Activated naive CD4-positive, alpha-beta T cell treated with Interleukin-2 at 50 U/mL for 16 hours (primary cell): ENCODE data around the gene PMFBP1.

ENCODE experiments used
- DNase-seq: peaks from one replicate; pipeline ENCODE4 v3.0.0-alpha.2; 2020

The PMFBP1 gene, protein sequence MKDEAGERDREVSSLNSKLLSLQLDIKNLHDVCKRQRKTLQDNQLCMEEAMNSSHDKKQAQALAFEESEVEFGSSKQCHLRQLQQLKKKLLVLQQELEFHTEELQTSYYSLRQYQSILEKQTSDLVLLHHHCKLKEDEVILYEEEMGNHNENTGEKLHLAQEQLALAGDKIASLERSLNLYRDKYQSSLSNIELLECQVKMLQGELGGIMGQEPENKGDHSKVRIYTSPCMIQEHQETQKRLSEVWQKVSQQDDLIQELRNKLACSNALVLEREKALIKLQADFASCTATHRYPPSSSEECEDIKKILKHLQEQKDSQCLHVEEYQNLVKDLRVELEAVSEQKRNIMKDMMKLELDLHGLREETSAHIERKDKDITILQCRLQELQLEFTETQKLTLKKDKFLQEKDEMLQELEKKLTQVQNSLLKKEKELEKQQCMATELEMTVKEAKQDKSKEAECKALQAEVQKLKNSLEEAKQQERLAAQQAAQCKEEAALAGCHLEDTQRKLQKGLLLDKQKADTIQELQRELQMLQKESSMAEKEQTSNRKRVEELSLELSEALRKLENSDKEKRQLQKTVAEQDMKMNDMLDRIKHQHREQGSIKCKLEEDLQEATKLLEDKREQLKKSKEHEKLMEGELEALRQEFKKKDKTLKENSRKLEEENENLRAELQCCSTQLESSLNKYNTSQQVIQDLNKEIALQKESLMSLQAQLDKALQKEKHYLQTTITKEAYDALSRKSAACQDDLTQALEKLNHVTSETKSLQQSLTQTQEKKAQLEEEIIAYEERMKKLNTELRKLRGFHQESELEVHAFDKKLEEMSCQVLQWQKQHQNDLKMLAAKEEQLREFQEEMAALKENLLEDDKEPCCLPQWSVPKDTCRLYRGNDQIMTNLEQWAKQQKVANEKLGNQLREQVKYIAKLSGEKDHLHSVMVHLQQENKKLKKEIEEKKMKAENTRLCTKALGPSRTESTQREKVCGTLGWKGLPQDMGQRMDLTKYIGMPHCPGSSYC

DNA sequence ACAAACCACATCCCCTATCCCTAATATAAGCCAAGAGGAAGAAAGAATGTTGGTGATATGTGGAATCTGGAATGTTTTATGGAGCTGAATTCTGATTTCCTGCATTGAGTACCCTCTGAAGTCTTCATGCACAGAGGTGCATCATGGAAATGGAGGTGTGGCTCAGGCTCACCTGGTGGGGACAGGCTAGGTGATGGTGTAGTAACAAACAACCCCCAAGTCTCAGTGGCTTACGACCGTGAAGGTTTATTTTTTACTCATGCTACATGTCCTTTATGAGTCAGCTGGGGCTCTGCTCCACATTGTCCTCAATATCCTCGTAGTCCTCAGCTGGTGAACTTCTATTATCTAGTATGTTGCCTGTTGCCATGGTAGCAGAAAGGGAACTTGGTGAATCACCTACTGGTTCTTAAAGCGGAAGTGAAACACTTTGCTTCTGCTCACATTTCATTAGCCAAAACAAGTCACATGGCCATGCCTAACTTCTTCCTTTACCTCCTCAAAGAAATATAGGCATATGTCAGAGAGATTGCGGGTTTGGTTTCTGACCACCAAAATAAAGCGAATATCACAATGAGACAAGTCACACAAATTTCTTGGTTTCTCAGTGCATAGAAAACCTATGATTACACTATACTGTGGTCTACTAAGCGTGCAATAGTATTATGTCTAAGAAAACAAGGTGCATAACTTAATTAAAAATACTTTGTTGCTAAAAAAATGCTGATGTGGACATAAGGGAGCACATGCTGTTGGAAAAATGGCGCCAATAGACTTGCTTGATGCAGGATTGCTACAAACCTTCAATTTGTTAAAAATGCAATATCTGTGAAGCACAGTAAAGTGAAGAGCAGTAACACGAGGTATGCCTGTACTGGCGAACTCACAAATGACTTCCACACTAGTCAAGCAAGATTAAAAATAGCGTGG lies at the start of gene PMFBP1:
TSS of gene PMFBP1 (minus strand) at position 51 of the 930 bp plus-strand sequence. CDS start 947 bp downstream, outside the sequence.
- DNase-seq: peak; percentile 8

DNA sequence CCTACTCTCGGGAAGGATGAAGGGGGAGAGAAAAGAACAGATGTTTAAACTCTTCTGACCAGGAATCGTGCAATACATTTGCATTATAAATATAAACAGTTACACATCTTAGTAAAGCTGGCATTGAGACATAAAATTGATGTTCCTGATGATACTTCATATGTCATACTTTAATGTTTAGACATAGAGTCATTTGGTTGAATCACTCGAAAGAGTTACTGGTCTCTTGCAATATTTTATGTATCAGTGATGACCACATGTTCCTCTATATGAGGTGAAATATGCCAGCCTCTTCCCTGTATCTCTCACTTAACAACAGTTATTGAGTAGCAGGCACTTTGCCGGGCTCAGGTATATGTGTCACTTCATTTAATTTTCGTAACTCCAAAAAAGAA lies 49.7 kb upstream of the PMFBP1 start:
- DNase-seq: no peak

DNA sequence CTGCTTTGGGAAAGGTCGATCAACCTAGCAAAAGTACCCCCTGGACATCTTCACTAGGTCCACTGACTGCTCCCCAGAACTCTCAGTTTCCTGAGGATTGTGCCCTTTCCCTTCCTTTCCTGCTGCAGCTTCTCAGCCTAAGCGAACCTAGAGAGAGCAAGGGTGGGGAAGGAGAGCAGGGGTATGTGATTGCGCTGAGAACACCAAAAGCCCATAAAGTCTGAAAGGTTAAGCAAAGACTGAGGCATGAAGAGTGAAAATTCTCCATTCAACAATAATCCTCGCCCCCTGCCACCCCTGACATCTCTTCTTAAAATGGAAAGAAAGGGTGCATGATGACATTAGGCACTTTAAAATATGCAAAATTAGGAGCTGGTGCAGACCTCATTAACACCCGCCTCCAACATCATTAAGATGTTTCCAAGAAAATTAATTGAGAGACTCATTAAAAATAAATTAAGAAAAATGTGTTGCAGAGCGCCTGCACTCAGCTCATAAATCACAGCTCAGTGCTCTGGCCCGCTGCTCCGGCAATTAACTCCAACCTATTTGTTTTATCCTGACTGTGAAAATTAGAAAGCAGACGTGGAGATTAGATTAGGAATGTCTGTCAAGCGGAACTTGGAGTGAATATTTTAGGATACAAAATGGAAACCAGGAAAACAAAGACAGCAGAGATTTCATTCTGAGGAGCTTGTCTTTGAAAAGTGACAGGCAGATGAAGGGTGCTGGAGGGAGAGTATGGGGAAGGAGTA lies 49.1 kb upstream of the PMFBP1 start:
- no peak for DNase-seq

DNA sequence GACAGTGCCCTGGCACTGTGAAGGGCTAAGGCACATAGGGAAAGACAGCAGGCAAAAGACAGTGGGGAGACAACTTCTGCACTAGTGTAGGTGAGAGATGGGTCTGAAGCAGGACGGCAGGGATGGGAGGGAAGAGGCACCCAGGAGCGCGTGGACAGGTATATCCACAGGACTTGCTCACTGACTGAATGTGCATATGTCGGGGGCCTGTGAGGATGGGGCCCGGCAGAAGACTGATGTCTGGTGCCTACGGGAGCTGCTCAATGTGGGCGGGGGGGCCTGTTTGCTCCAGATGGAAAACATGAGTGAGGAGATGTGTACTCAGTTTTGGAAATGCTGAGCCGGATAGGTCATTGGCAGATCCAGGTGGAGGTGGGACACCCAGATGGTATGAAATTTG lies 47.3 kb upstream of the PMFBP1 start:
- no peak for DNase-seq

DNA sequence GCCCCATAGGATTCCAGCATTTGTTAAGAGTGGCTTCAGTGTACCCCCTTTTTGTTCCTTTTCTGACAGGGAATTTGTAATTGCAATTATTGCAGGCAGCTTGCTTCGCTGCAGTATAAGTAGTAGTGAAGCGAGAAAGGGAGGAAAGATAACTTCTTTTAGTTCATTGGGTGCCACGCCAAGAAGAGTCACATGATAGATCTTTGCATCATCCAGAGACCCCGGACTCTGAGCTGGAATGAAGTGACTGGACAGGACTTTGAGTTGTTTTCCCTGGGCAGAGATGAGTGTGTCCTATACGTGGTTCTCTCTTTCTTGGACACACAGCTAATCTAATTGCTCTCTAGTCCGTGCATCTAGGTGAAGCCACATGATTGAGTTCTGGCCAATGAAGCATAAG lies 44.8 kb upstream of the PMFBP1 start:
- no peak for DNase-seq

DNA sequence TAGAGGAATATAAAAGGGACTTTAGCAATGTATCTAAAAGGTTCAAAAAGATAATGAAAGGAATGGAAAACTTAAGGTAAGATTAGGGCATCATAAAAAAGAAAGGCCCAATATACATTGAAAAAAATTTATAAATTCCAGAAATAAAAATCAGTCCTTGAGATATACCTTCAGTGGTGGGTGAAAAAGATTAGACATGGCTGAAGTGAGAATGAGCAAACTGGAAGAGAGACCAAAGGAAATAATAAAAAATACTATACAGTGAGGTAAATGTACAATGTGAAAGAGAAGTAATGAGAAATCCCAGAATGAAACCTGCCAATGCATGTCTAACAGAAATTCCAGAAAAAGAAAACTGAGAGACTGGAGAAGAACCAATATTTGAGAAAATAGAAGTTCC lies 42.9 kb upstream of the PMFBP1 start:
- DNase-seq: no peak

DNA sequence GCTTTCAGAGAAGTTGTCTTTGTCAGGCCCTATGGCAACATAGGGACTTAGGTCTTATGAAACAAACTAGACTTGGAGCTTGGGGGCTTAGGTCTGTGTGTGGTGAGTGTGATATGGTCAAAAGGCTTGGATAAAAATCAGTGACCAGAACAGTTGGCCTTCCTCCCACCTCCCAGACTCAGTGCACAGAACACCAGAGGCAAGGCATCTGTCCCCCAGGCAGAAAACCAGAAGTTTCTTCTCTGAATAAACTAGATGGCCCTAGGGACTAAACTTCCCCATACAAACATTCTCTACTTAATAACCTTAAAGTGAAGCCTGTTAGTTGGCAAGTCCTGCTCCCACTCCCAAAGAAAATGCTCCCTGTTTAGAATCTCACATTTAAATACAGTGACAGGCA lies 39.2 kb upstream of the PMFBP1 start:
- DNase-seq: no peak

DNA sequence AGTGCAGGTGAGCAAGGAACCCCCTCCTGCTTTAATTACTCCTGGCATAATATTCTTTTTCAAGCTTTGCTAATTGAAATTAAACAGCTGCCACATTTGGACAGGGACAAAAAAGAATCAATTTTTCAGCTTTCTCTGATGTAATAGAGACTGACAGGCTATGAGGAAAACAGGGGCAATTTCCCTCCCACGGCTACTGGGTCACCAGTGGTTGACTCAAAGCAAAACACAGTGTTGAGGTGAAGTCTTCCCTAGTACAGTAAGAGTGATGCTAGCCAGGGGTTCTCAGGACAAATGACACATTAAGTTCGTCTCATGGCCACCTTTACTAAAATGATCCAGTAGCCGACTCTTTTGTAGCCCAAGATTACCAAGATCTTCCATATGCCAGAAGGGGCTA lies 38.6 kb upstream of the PMFBP1 start:
- DNase-seq: no peak

DNA sequence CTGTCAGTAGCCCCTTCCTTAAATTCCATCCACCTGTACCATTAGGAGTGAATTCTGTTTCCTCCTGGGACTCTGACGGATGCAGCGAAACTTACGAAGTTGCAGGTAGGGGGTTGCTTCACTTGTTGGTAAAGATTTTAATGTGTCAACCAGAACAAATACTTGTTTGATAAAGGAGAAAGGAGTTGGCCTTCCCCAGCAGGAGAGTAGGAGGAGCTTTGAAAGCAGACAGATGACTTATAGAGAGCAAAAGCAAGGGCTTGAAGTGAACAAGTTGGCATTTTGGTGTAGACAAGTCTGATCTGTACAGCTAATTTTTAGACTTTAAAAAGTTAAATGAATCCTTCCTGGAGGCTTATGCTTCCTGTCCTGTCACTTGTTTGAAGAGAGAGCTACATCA lies 38.1 kb upstream of the PMFBP1 start:
- DNase-seq: no peak

DNA sequence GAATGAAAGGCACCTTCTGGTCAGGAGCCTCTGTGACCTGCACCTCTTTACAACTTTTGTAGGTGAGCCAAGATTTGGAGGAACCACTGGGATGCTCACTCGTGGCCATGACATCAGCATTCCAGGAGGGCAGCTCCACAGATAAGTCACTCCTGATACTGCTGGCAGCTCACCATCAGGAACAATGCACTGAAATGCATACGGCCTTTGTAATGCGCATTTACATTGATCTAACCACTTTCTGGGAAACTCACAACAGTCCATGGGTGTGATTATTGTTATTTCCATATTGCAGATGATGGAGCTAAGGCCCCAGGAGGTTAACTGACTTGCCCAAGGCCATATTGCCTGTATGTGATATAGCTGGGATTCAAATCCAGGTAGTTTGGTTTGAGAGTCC lies 34.3 kb upstream of the PMFBP1 start:
- no peak for DNase-seq

DNA sequence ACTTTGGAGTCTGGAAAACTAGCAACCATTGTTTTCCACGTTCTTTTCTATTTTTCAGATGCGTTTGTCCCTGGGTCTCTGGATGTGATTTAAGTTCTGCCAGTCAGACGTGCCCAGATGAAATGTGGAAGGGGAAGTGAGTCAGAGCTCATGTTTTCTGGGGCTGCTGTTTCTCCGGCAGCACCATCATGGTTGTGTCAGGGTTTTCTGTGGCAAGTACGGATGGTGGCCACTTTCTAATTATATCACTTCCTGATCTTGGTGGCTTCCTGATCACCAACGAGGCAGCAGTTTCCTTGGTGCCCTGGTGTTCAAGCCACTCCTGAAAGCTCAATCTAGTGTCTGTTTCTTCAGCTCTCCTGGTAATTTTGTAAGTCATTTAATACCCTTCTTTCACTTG lies 31.4 kb upstream of the PMFBP1 start:
- no peak for DNase-seq

DNA sequence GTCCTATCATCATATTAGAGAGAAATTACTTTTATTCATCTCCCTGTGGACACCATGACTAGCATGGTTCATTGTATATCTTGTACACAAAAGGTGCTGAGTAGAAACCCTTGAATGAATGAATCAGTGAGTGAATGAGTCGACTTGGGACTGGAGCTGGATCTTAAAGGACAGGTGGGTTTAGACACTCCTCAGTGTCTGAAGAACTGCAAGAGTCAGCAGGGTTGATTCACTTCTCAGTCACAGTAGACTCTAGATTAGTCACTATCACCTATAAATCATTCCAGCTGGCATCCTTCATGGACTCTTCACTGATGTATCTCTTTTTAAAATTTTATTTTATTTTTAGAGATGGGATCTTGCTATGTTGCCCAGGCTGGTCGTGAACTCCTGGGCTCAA lies 30.1 kb upstream of the PMFBP1 start:
- no peak for DNase-seq

DNA sequence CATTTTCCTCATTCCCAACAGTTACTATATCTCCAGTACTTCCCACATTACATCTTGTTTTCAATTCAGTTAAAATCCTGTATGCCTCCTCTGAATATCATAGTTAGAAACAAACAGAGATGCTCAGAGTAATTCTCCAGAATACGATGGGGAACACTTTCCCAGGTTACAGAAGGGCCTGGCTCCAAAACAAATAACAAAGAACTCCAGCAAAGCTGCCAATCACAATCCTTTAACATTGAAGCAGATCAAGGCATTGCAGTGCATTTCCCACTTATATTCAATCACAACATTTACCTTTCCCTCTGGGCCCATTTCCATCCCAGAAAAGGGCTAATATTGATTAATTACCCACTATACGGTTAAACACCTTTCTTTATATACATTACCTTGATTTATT lies 29.4 kb upstream of the PMFBP1 start:
- DNase-seq: no peak

DNA sequence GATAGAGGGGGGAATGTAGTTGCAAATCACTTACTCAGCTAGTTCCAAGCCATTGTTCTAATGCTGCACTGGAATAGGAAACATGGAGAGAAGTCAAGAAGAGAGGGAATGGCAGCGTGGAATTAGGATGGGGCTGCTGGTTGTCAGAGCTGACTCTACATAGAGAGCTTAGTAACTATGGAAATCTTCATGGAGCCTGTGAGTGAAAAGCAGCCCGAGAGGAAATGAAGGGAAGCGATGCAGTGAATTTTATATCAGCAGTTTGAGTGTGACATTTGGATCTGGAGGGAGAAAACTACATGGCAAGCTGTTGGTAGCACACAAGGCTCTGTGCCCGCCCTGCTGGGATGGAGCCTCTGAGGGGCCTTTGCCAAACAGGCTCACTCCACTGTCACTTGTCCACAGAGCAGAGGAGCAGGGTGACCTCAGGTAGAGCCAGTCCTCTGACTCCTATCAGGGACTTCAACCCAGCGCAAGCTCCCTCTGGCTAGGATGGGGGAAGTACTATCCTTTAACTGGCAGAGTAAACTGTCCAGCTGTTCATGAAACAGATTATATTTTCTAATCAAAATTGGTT lies 27.9 kb upstream of the PMFBP1 start:
- no peak for DNase-seq

DNA sequence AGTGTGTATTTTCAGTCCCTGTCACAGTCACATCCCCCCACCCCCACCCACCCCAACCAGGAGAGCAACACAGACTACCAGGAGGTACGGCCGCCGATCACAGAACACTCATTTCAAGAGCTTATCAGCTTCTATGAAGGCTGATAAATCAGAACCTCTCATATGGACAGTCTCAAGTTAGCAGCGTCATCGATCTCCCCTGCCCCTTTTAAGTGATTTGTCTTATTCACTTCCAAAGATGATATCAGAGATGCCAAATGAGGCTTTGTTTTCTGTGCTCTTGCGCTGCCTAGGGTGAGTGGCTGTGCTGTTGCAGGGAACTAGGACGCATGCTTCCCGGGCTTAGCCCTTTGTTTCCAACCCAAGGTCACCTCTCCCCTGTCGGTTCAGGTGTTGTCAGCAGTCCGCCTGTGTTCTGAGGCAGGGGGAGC lies 26.8 kb upstream of the PMFBP1 start:
- no peak for DNase-seq

DNA sequence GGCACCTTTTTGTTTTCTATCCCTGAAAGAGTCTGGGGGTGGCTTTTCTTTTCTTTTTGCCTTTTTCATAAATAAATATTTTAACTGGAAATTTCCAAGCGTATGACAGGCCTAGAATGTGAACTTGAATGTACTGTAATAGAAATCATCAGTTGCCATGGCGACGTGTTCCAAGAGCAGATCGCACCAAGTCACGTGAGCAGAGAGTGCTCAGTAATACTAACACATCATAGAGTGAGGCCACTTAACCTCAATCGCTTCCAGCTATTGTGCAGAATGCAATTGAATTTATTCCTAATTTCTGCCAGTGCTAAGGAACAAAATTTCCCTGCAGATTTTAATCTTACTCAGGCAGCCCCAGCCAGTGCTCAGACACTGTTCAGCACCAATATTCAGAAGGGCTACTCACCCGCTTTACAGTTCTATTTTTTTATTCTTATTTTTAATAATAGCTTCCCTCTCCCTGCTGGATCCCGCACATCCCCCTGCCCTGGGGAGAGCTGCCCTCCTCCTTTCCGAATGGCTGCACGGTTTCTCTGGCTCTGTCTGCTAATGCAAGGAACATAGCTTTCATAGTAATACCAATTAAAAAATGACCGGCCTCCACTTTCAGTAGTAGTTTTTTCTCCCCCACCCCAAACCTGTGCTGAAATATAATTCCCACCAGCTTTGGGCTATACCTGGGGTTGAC lies 26.2 kb upstream of the PMFBP1 start:
- DNase-seq: no peak

DNA sequence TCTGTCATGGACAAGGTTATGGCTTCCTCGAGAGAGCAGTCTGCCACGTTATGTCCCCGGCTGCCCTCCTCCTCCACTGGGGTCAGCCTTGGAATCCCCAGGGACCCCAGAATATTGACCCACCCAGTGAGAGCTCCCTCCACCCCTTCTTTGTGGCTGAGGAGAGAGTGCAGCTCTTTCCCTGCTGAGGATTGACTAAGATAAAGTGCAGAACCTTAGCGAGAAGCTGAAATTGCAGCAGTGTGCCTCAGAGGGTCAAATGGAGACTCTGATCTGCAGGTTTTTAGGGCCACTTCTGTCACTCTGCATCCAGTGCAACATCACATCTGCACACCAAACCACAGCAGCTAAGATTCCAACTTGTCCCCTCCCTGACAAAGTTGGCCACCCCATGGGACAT lies 25.6 kb upstream of the PMFBP1 start:
- DNase-seq: no peak

DNA sequence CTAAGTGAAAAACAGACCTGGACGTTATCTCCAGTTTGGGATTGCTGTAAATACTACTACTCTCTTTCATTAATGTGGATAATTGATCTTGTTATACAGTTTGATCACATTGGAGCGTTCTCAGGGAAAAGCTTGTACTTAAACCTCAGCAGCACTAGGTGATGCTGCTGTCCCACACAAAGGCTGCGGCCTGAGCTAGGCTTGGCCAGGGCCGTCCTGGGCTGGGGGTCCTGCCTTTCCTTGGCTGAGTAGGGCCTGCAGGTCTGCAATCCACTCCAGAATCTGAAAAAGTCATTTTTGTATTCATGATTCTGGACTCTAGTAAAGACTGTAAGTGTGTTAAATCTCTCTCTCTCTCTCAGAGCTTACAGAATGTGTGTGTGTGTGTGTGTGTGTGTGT lies 23.7 kb upstream of the PMFBP1 start:
- DNase-seq: no peak

DNA sequence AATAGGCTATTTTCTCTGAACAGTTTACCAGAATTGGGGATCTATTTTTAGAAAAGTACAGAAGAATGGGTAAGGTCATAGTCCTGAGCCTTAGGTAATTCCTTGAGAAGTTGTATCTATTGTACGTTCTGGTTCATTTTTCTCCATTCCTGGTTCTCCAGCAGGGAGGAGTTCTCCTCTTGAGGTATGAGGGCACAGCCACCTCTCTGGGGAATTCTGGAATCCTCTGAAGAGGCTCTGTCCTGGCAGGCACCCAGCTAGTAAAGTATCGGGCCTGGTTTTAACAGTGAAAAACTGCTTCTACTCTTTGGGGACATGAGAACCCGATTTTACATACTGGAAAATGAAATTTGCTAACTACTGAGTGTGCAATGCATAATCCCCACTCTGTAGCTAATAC lies 19.6 kb upstream of the PMFBP1 start:
- DNase-seq: no peak

DNA sequence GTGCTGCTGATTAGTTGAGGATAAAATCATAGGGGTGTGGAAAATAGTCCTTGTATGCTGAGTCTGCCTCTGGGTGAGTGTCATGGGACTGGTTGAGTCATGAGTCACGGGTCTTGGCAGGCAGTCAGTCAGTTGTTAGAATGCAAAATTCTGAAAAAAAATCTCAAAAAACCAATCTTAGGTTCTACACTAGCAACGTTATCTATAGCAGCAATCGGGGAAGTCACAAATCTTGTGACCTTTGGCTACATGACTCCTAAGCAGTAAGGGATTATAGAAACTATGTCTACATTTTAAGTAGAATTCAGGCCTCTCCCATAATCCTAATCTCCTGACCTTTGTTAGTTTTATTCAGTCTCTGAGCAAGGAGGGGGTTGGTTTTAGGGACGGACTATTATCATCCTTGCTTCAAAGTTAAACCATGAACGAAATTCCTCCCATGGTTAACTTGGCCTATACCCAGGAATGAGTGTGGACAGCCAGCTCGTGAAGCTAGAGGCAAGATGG lies 18.0 kb upstream of the PMFBP1 start:
- no peak for DNase-seq

DNA sequence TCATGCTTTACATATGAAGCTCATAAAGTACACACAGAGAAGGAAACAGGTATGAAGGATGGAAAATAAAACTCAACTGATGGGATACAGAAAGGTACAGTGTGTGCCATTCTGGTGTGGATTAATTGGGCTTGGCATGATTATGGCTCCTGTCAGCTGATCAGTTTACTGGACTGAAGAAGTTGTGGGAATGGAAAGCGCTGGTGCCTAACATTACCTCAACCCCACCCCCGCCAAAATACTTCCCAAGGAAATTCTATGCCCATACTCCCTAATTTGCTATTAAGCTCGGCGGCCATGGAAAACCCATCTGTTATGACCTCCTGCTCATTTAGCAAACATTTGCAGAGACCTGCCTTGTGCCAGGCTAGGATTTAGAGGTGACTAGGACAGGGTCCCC lies 16.6 kb upstream of the PMFBP1 start:
- DNase-seq: no peak
